ENCODE measurements around the gene DCAF15.

DNA sequence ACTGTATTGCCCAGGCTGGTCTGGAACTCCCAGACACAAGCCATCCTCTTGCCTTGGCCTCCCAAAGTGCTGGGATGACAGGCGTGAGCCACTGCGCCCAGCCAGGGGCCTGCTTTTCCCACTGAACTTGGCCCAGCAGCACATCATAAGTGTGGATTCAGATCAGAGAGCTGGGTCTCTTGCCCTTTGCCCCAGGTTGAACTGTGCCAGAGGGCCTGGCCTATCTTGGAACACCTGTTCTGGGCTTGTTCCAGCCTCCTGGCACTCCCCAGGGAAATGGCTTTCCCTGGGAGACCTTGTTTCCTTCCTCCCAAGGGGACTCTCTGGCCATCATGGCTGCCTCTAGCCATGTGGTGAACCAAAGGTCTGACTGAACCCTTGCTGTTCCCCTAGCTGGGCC, 42.9 kb upstream of the DCAF15 start:
- TF ChIP-seq CTCF (conservative IDR thresholded peaks at IDR 0.05; ENCODE audit: low read depth in 2 of 2) (no peak), POLR2AphosphoS5 (IDR thresholded peaks at IDR 0.05; ENCODE audit: low read depth) (no peak), ZNF331 (CRISPR knock-in tag; IDR thresholded peaks at IDR 0.05; ENCODE audit: low read depth) (no peak), EZH2 (IDR thresholded peaks at IDR 0.05; ENCODE audit: low read depth, unreplicated experiment) (no peak), EZH2phosphoT487 (IDR thresholded peaks at IDR 0.05; ENCODE audit: unreplicated experiment) (no peak), JUNB (IDR thresholded peaks at IDR 0.05; ENCODE audit: unreplicated experiment) (no peak), ZNF114 (CRISPR knock-in tag; IDR thresholded peaks at IDR 0.05) (no peak), STAT1 (IDR thresholded peaks at IDR 0.05; ENCODE audit: unreplicated experiment) (no peak), CREB1 (CRISPR knock-in tag; IDR thresholded peaks at IDR 0.05; ENCODE audit: low read depth) (no peak), ZNF462 (CRISPR knock-in tag; IDR thresholded peaks at IDR 0.05) (no peak)
- TF ChIP-seq, protein P1, sequence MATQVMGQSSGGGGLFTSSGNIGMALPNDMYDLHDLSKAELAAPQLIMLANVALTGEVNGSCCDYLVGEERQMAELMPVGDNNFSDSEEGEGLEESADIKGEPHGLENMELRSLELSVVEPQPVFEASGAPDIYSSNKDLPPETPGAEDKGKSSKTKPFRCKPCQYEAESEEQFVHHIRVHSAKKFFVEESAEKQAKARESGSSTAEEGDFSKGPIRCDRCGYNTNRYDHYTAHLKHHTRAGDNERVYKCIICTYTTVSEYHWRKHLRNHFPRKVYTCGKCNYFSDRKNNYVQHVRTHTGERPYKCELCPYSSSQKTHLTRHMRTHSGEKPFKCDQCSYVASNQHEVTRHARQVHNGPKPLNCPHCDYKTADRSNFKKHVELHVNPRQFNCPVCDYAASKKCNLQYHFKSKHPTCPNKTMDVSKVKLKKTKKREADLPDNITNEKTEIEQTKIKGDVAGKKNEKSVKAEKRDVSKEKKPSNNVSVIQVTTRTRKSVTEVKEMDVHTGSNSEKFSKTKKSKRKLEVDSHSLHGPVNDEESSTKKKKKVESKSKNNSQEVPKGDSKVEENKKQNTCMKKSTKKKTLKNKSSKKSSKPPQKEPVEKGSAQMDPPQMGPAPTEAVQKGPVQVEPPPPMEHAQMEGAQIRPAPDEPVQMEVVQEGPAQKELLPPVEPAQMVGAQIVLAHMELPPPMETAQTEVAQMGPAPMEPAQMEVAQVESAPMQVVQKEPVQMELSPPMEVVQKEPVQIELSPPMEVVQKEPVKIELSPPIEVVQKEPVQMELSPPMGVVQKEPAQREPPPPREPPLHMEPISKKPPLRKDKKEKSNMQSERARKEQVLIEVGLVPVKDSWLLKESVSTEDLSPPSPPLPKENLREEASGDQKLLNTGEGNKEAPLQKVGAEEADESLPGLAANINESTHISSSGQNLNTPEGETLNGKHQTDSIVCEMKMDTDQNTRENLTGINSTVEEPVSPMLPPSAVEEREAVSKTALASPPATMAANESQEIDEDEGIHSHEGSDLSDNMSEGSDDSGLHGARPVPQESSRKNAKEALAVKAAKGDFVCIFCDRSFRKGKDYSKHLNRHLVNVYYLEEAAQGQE (IDR thresholded peaks at IDR 0.05; ENCODE audit: unreplicated experiment): no peak
- TF ChIP-seq, protein P2, sequence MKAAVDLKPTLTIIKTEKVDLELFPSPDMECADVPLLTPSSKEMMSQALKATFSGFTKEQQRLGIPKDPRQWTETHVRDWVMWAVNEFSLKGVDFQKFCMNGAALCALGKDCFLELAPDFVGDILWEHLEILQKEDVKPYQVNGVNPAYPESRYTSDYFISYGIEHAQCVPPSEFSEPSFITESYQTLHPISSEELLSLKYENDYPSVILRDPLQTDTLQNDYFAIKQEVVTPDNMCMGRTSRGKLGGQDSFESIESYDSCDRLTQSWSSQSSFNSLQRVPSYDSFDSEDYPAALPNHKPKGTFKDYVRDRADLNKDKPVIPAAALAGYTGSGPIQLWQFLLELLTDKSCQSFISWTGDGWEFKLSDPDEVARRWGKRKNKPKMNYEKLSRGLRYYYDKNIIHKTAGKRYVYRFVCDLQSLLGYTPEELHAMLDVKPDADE (IDR thresholded peaks at IDR 0.05): no peak

Data from GM23338 (cell line).